HEK293 (cell line): ENCODE results near the gene CCL24.

Experiments used
- CTCF ChIA-PET: fragments of 350-600 bp; formaldehyde crosslinking; extraction: SDS; loops from one replicate; lab custom pipeline; 2021; ENCODE audit warnings: antibody characterized with exemption; lab: Yijun Ruan, JAX
- POLR2A ChIA-PET: fragments of 300-600 bp; formaldehyde crosslinking; extraction: SDS; loops from one replicate; lab custom pipeline; 2020; ENCODE audit warnings: antibody characterized with exemption, inconsistent platforms; lab: Yijun Ruan, JAX
- H3K27ac ChIP-seq: fragments of 200-500 bp; sonication (Bioruptor generic); 2 replicates; pipeline ENCODE4 v1.5.1; 2014; ENCODE audit warnings: low read depth, low read length, control low read depth, inconsistent platforms; ENCODE audit errors: extremely low read depth
- H3K36me3 ChIP-seq, 2 experiments: fragments of 200-500 bp in 1 of 2; sonication (Bioruptor generic) in 1 of 2; 1 replicate in 1 of 2; 2 replicates in 1 of 2; pipeline ENCODE4 v1.5.1; 2014 to 2017; ENCODE audit warnings: inconsistent platforms in 2 of 2, low read length in 2 of 2; ENCODE audit not compliant: control insufficient read depth in 2 of 2, insufficient read depth in 1 of 2
- H3K4me1 ChIP-seq: fragments of 200-500 bp; sonication (Bioruptor generic); 2 replicates; pipeline ENCODE4 v1.5.1; 2014; ENCODE audit warnings: mild to moderate bottlenecking, low read length, inconsistent platforms; ENCODE audit not compliant: control insufficient read depth, insufficient read depth
- H3K4me3 ChIP-seq: 2 replicates; pipeline ENCODE4 v1.5.1; 2011; ENCODE audit warnings: low read depth, mild to moderate bottlenecking, control low read depth, low read length, moderate library complexity
- H3K9me3 ChIP-seq: fragments of 200-500 bp; sonication (Bioruptor generic); 2 replicates; pipeline ENCODE4 v1.5.1; 2014; ENCODE audit warnings: low read depth, low read length, inconsistent platforms; ENCODE audit not compliant: control insufficient read depth, insufficient read depth
- EGR2 ChIP-seq: fragments of 450-650 bp; formaldehyde crosslinking; IDR thresholded peaks from 2 replicates; pipeline ENCODE4 v1.5.1; 2016; ENCODE audit warnings: low read depth, missing biosample characterization, missing genetic modification characterization
- KLF7 ChIP-seq: fragments of 450-650 bp; formaldehyde crosslinking; IDR thresholded peaks from 2 replicates; pipeline ENCODE4 v1.5.1; 2016; ENCODE audit warnings: missing biosample characterization, missing genetic modification characterization, borderline replicate concordance
- ZNF157 ChIP-seq: fragments of 450-650 bp; formaldehyde crosslinking; IDR thresholded peaks from 2 replicates; pipeline ENCODE4 v1.5.1; 2016; ENCODE audit warnings: missing biosample characterization, missing genetic modification characterization
- ZNF366 ChIP-seq: fragments of 450-650 bp; formaldehyde crosslinking; conservative IDR thresholded peaks from 2 replicates; pipeline ENCODE4 v1.5.1; 2016; ENCODE audit warnings: missing biosample characterization, missing genetic modification characterization
- ZNF501 ChIP-seq: fragments of 450-650 bp; formaldehyde crosslinking; IDR thresholded peaks from 2 replicates; pipeline ENCODE4 v1.5.1; 2016; ENCODE audit warnings: missing biosample characterization, missing genetic modification characterization
- ZNF558 ChIP-seq: fragments of 450-650 bp; formaldehyde crosslinking; IDR thresholded peaks from 2 replicates; pipeline ENCODE4 v1.5.1; 2016; ENCODE audit warnings: missing biosample characterization, missing genetic modification characterization
- ZNF596 ChIP-seq: fragments of 450-650 bp; IDR thresholded peaks from 2 replicates; pipeline ENCODE4 v1.5.0; 2018; ENCODE audit warnings: missing biosample characterization, mild to moderate bottlenecking, missing genetic modification characterization, moderate library complexity
- TF ChIP-seq, protein P1 (sequence below): fragments of 450-650 bp; formaldehyde crosslinking; IDR thresholded peaks from 2 replicates; pipeline ENCODE4 v1.5.1; 2016; ENCODE audit warnings: missing biosample characterization, missing genetic modification characterization
- TF ChIP-seq, protein P2 (sequence below): fragments of 450-650 bp; formaldehyde crosslinking; IDR thresholded peaks from 2 replicates; pipeline ENCODE4 v1.5.1; 2017; ENCODE audit warnings: missing biosample characterization, missing genetic modification characterization
- TF ChIP-seq, protein P3 (sequence below): fragments of 450-650 bp; IDR thresholded peaks from 2 replicates; pipeline ENCODE4 v1.5.1; 2018; ENCODE audit warnings: missing biosample characterization, missing genetic modification characterization
- TF ChIP-seq, protein P4 (sequence below): fragments of 450-650 bp; formaldehyde crosslinking; IDR thresholded peaks from 2 replicates; pipeline ENCODE4 v1.5.1; 2016; ENCODE audit warnings: missing biosample characterization, missing genetic modification characterization
- TF ChIP-seq, protein P5 (sequence below): fragments of 450-650 bp; formaldehyde crosslinking; IDR thresholded peaks from 2 replicates; pipeline ENCODE4 v1.5.1; 2016; ENCODE audit warnings: missing biosample characterization, missing genetic modification characterization

Gene CCL24

DNA sequence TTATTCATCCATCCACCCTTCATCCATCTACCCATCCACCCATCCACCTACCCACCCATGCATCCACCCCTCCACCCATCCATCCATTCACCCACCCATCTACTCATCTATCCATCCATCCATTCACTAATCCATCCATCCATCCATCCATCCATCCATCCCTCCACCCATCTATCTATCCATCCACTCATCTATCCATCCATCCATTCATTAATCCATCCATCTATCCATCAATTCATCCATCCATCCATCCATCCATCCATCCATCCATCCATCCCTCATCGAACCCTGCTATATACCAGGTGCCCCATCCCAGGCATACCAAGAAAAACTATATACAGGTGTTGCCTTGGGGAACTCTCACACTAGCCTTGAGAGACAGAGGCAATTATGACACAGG lies 7.1 kb upstream of the CCL24 start (continued):
- TF ChIP-seq, protein P1, sequence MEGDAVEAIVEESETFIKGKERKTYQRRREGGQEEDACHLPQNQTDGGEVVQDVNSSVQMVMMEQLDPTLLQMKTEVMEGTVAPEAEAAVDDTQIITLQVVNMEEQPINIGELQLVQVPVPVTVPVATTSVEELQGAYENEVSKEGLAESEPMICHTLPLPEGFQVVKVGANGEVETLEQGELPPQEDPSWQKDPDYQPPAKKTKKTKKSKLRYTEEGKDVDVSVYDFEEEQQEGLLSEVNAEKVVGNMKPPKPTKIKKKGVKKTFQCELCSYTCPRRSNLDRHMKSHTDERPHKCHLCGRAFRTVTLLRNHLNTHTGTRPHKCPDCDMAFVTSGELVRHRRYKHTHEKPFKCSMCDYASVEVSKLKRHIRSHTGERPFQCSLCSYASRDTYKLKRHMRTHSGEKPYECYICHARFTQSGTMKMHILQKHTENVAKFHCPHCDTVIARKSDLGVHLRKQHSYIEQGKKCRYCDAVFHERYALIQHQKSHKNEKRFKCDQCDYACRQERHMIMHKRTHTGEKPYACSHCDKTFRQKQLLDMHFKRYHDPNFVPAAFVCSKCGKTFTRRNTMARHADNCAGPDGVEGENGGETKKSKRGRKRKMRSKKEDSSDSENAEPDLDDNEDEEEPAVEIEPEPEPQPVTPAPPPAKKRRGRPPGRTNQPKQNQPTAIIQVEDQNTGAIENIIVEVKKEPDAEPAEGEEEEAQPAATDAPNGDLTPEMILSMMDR (tag by site-specific recombination): no peak
- TF ChIP-seq, all 188 proteins: peak for 2

DNA sequence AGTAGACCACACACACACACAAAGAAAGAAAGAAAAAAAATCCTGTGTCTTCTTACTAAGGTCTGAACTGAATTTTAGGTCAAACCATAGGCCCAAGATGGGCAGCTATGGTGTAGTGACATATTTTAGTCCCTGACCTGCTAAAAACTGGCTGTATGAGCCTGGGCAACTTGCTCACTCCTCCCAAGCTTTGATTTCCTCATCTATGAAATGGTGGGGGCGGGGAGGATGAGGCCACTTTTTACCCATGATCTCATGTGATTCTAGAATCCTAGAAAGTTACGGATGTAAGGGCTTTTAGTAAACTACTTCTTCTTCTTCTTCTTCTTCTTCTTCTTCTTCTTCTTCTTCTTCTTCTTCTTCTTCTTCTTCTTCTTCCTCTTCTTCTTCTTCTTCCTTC lies 6.1 kb upstream of the CCL24 start:
- TF ChIP-seq ZNF366 (tag by site-specific recombination) (0 out of 2 replicates have a peak, but pooled peaks have one; percentile 23), EGR2 (no peak)
- TF ChIP-seq, protein P2, sequence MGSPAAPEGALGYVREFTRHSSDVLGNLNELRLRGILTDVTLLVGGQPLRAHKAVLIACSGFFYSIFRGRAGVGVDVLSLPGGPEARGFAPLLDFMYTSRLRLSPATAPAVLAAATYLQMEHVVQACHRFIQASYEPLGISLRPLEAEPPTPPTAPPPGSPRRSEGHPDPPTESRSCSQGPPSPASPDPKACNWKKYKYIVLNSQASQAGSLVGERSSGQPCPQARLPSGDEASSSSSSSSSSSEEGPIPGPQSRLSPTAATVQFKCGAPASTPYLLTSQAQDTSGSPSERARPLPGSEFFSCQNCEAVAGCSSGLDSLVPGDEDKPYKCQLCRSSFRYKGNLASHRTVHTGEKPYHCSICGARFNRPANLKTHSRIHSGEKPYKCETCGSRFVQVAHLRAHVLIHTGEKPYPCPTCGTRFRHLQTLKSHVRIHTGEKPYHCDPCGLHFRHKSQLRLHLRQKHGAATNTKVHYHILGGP (tag by site-specific recombination): 0 out of 2 replicates have a peak, but pooled peaks have one; percentile 29
- TF ChIP-seq, protein P3, sequence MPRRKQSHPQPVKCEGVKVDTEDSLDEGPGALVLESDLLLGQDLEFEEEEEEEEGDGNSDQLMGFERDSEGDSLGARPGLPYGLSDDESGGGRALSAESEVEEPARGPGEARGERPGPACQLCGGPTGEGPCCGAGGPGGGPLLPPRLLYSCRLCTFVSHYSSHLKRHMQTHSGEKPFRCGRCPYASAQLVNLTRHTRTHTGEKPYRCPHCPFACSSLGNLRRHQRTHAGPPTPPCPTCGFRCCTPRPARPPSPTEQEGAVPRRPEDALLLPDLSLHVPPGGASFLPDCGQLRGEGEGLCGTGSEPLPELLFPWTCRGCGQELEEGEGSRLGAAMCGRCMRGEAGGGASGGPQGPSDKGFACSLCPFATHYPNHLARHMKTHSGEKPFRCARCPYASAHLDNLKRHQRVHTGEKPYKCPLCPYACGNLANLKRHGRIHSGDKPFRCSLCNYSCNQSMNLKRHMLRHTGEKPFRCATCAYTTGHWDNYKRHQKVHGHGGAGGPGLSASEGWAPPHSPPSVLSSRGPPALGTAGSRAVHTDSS (tag by site-specific recombination): peak; percentile 73
- Histone ChIP-seq H3K36me3 (no peaks in the 10 kb centered on the region), H3K4me3 (no peak overlapping the region), H3K4me1 (no peaks in the 10 kb centered on the region), H3K9me3 (no peaks in the 10 kb centered on the region), H3K27ac (no peak overlapping the region)
- POLR2A ChIA-PET: no interaction called here
- CTCF ChIA-PET: no interaction called here

DNA sequence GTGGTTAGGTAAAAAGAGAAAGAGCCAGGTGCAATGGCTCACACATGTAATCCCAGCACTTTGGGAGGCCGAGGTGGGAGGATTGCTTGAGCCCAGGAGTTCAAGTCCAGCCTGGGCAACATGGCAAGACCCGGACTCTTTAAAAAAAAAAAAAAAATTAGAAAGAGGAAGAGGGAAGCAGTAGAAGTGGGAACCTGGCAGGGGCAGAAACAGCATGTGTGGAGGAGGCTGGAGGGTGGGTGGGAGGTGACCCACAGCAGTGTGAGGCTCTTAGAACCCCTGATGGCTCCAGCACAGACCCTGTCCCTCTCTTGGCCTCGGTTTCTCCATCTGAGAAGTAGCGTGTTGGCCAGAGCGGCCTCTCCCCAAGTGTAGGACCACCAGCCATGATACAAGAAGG lies 4.9 kb upstream of the CCL24 start:
- POLR2A ChIA-PET: no interaction called here
- H3K4me3 ChIP-seq: no peak overlapping the region
- TF ChIP-seq ZNF157 (tag by site-specific recombination): no peak
- no peak for TF ChIP-seq ZNF501 (tag by site-specific recombination)
- TF ChIP-seq KLF7: no peak
- TF ChIP-seq ZNF558: no peak
- TF ChIP-seq, protein P4, sequence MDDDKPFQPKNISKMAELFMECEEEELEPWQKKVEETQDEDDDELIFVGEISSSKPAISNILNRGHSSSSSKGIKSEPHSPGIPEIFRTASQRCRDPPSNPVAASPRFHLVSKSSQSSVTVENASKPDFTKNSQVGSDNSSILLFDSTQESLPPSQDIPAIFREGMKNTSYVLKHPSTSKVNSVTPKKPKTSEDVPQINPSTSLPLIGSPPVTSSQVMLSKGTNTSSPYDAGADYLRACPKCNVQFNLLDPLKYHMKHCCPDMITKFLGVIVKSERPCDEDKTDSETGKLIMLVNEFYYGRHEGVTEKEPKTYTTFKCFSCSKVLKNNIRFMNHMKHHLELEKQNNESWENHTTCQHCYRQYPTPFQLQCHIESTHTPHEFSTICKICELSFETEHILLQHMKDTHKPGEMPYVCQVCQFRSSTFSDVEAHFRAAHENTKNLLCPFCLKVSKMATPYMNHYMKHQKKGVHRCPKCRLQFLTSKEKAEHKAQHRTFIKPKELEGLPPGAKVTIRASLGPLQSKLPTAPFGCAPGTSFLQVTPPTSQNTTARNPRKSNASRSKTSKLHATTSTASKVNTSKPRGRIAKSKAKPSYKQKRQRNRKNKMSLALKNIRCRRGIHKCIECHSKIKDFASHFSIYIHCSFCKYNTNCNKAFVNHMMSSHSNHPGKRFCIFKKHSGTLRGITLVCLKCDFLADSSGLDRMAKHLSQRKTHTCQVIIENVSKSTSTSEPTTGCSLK (tag by site-specific recombination): no peak
- no peak for TF ChIP-seq ZNF596 (tag by site-specific recombination)
- TF ChIP-seq, protein P5, sequence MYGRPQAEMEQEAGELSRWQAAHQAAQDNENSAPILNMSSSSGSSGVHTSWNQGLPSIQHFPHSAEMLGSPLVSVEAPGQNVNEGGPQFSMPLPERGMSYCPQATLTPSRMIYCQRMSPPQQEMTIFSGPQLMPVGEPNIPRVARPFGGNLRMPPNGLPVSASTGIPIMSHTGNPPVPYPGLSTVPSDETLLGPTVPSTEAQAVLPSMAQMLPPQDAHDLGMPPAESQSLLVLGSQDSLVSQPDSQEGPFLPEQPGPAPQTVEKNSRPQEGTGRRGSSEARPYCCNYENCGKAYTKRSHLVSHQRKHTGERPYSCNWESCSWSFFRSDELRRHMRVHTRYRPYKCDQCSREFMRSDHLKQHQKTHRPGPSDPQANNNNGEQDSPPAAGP (tag by site-specific recombination): no peak
- CTCF ChIA-PET: interaction anchor here (0.6 to 0.7 kb wide), 2 partner anchors 56 to 266 kb away, joined by 3 to 6 read pairs; no protein-coding TSS in a partner anchor
- H3K9me3 ChIP-seq: no peaks in the 10 kb centered on the region
- H3K27ac ChIP-seq: no peak overlapping the region
- no peaks in the 10 kb centered on the region for H3K4me1 ChIP-seq
- H3K36me3 ChIP-seq: no peaks in the 10 kb centered on the region
